Measurements from ENCODE around the gene KAT2B. TPM values are rescaled to one million over a fixed set of nuclear protein-coding genes. Genes with fewer than 3 reads are reported as not detected.
"Not testable (repeated sequence)": the region's sequence is repeated elsewhere in the genome, so short reads cannot be mapped to it uniquely, and the experiment has no call there.

Gene KAT2B
- total RNA-seq, 2 experiments from 2014 or later, result 112 to 120 TPM

GRCh38 chr3:20027136-20027535, 13.1 kb upstream of the KAT2B start:
- Mint-ChIP-seq H3K4me3 (no peak overlapping the region), H3K4me1 (ENCODE audit: low read depth) (peaks cover 8% of the 10 kb centered on the region), H3K9me3 (ENCODE audit: insufficient read depth) (no peaks in the 10 kb centered on the region), H3K36me3 (ENCODE audit: low read depth) (no peaks in the 10 kb centered on the region), H3K27me3 (ENCODE audit: low read depth) (no peaks in the 10 kb centered on the region), H3K27ac (no peak overlapping the region)
- CTCF ChIA-PET, result no interaction called here
- no peak for DNase-seq
- POLR2A ChIA-PET, result no interaction called here
- no peak for ATAC-seq

DNA sequence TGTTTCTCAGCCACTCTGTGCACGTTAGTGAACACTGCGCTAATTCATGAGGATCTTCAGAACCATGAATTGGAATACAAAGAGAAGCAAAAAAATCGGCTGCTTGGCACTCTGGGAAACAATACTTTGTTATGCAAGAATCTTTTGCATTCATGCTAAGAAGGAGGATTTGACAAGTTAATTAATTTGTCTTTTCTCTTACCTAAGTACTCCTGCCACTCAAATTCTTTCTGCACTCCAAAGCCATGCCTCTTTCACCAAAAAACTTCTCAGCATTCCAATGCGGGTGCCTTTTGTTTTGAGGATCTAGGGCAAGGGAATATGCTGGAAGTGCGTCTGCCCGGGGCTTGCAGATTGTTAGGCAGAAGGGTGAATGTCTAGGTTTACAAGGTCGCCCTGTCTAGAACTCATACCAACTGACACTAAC, 11.3 kb upstream of the KAT2B start:
- no peaks in the 10 kb centered on the region for H3K36me3 Mint-ChIP-seq (ENCODE audit: low read depth)
- peaks cover 8% of the 10 kb centered on the region for H3K4me1 Mint-ChIP-seq (ENCODE audit: low read depth)
- DNase-seq (no peak), ATAC-seq (no peak)
- no peak overlapping the region for H3K4me3 Mint-ChIP-seq
- H3K27me3 Mint-ChIP-seq (ENCODE audit: low read depth), result no peaks in the 10 kb centered on the region
- POLR2A ChIA-PET, result interaction anchor here (0.6 kb wide), 1 partner anchor 106 kb away, joined by 4 read pairs; no protein-coding TSS in a partner anchor
- CTCF ChIA-PET, result no interaction called here
- no peak overlapping the region for H3K27ac Mint-ChIP-seq
- no peaks in the 10 kb centered on the region for H3K9me3 Mint-ChIP-seq (ENCODE audit: insufficient read depth)

GRCh38 chr3:20031939-20032338, 8.3 kb upstream of the KAT2B start:
- peaks cover 14% of the 10 kb centered on the region for H3K4me1 Mint-ChIP-seq (ENCODE audit: low read depth)
- POLR2A ChIA-PET; H3K9me3 Mint-ChIP-seq (ENCODE audit: insufficient read depth); CTCF ChIA-PET; H3K4me3 Mint-ChIP-seq; ATAC-seq; H3K27me3 Mint-ChIP-seq (ENCODE audit: low read depth); DNase-seq; H3K36me3 Mint-ChIP-seq (ENCODE audit: low read depth); H3K27ac Mint-ChIP-seq: not testable (repeated sequence)

GRCh38 chr3:20035019-20035418, 5.2 kb upstream of the KAT2B start:
- H3K4me1 Mint-ChIP-seq (ENCODE audit: low read depth), result peaks cover 28% of the 10 kb centered on the region
- no peaks in the 10 kb centered on the region for H3K27me3 Mint-ChIP-seq (ENCODE audit: low read depth)
- no peaks in the 10 kb centered on the region for H3K36me3 Mint-ChIP-seq (ENCODE audit: low read depth)
- H3K27ac Mint-ChIP-seq, result no peak overlapping the region
- H3K4me3 Mint-ChIP-seq, result no peak overlapping the region
- ATAC-seq, result no peak
- ChIA-PET POLR2A (no interaction called here), CTCF (no interaction called here)
- no peaks in the 10 kb centered on the region for H3K9me3 Mint-ChIP-seq (ENCODE audit: insufficient read depth)
- DNase-seq, result no peak

DNA sequence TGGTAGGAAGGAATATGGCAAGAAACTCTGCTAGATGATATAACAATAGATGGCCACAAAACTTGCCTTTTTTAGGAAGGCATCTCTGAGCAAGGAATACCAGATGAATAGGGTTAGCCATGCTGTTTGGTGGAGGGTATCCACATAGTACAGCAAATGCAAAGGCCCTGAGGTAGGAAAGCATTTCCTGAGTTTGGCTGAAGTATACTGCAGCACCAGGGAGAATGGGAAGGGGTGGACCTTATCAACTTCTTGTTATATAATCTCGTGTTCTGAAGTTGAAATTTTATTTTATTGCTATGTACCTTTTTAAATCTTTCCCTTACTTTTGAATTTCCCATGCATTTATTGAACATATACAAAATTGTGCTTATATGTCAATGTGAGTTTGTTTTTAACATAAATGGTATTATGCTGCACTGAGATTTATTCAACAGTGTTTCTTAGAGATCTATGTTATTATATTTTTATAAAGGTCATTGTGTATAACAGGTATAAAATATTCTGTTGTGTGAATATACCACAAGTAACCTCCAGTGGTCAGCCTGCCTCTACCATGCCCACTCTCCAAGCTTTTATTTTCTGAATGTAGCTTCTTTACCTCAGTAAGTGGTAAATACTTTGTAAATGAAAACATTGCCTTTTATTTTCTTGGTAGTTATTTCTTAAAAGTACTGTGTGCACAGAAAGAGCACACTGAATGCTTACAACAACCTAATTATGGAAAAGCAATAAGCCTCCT, 2.8 kb upstream of the KAT2B start:
- Mint-ChIP-seq H3K27me3 (ENCODE audit: low read depth) (no peaks in the 10 kb centered on the region), H3K4me1 (ENCODE audit: low read depth) (peaks cover 37% of the 10 kb centered on the region), H3K36me3 (ENCODE audit: low read depth) (peaks cover 13% of the 10 kb centered on the region), H3K27ac (peak overlapping the region; percentile 92), H3K4me3 (peak overlapping the region; percentile 85), H3K9me3 (ENCODE audit: insufficient read depth) (no peaks in the 10 kb centered on the region)
- ChIA-PET CTCF (no interaction called here), POLR2A (no interaction called here)
- no peak for ATAC-seq
- no peak for DNase-seq

DNA sequence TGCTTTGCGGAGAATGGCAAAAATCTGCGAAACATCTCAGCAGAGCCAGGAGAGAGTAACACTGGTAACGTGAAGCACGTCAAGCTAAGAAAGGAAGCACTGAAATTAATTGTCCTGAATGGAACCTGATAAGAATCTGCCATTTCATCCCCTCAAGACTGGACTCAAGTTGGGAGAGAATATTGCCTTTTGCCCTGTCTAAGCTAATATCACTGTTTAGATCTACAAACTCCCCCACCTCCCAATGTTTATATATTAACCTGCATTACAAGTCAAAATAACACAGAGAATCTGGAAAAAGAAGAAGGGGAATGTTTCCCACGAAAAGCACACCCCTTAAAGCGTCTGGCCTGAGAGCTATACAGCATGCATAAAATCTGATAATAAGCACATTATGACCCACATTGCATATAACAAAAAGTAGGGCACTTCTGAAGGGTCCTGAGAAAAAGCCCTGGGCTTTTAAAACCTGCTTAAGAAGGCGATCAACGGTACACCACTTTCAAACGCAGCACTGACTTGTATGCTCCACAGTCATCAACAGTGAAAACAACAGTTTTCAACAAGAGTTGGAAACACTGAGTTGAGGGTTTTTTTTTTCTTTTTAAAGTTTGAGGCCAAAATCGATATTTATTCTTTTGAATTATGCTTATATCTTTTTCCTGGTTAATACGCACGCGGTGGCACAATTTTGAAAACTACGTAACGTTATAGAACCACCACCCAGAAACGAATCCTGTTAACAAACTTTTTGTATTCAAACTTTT, 1.4 kb upstream of the KAT2B start:
- CTCF ChIA-PET, result interaction anchor here (0.6 kb wide), 1 partner anchor 236 kb away, joined by 3 read pairs; no protein-coding TSS in a partner anchor

DNA sequence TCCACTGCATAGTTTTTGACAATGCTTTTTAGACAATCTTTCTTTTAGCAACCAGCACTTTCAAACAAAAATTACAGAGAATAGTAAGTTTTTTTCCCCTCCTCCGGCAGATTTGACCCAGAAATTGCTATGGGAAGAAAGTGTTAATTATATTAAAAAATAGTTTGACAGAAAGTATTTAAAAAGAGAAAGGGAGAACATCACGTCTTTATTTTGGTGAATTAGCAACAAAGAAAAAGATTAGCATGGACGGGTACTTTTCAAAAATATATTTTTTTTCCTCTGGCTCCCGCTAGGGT, 831 bp upstream of the KAT2B start:
- ChIA-PET CTCF (no interaction called here), POLR2A (interaction anchor here (1.3 to 5.8 kb wide), 3 partner anchors 68 to 146 kb away, joined by 4 to 48 read pairs (median 17); partner anchors contain the start of gene SGO1)
- Mint-ChIP-seq H3K27ac (peak overlapping the region; percentile 92), H3K36me3 (ENCODE audit: low read depth) (peaks cover 29% of the 10 kb centered on the region), H3K27me3 (ENCODE audit: low read depth) (no peaks in the 10 kb centered on the region), H3K4me3 (peak overlapping the region; percentile 85), H3K9me3 (ENCODE audit: insufficient read depth) (no peaks in the 10 kb centered on the region), H3K4me1 (ENCODE audit: low read depth) (peaks cover 54% of the 10 kb centered on the region)
- no peak for ATAC-seq
- DNase-seq, result no peak

More for the DNA sequence above, 1.4 kb upstream of the KAT2B start:
- Mint-ChIP-seq H3K36me3 (ENCODE audit: low read depth) (peaks cover 27% of the 10 kb centered on the region), H3K27me3 (ENCODE audit: low read depth) (no peaks in the 10 kb centered on the region), H3K9me3 (ENCODE audit: insufficient read depth) (no peaks in the 10 kb centered on the region), H3K4me3 (peak overlapping the region; percentile 85), H3K27ac (peak overlapping the region; percentile 92), H3K4me1 (ENCODE audit: low read depth) (peaks cover 51% of the 10 kb centered on the region)
- POLR2A ChIA-PET, result interaction anchor here (0.6 to 1.3 kb wide), 4 partner anchors 16 to 147 kb away, joined by 3 to 4 read pairs (median 3); partner anchors contain the start of gene SGO1
- ATAC-seq (no peak), DNase-seq (no peak)

DNA sequence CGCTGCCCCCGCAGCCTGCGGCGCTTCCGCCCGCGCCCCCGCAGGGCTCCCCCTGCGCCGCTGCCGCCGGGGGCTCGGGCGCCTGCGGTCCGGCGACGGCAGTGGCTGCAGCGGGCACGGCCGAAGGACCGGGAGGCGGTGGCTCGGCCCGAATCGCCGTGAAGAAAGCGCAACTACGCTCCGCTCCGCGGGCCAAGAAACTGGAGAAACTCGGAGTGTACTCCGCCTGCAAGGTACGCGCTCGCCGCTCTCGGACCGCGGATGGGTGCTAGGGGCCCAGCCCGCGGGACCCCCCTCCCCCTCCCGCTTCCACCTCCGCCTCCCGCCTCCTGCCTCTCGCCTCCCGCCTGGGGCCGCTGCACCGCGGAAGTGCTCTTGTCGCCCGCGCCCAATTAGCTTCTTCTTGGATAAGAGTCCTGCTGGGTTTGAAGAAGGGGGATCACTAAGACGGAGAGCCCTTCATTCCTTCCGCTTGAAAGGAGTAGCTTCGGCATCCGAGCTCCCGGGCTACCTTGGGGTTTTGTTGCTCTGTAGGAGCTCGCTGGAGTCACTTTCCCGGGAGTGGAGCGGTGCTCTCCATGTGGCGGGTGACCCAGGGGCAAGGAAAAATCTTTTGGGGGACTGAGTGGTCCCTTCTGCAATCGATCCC, 426 bp downstream of the KAT2B start:
- Mint-ChIP-seq H3K4me1 (ENCODE audit: low read depth) (peaks cover 56% of the 10 kb centered on the region), H3K27ac (peak overlapping the region; percentile 95)

DNA sequence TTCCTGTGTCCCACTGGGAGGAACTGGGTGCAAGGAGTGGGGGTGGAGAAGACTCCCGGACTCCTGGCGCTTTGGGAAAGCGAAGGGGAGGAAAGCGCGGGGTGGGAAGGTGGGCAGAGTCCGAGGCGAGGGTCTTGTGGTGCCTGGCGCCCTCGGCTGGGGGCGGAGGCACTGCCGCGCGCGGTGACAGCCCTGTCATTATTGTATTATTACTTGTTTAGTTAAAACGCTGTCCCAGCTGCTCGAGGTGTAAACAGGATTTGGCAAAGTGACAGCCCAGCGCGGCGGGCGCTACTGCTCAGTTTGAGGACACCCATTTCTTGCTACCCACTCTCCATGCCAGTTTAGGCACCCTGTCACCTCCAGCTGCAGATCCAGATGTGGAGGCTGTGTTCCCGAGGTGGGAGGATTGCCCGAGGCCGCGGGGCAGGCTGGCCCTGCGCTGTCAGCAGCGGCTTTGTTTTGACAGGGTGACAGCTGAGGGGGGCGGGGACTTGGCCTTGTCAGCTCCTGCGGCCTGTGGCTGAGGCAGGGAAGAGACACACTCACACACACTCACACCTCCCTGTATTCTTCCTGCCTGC, 1.0 kb downstream of the KAT2B start:
- peak overlapping the region; percentile 95 for H3K27ac Mint-ChIP-seq
- ATAC-seq, result peak; percentile 39
- POLR2A ChIA-PET, result interaction anchor here (0.6 to 5.8 kb wide), 13 partner anchors 11 to 147 kb away, joined by 3 to 48 read pairs (median 4); partner anchors contain the start of genes RAB5A and SGO1

More for the DNA sequence above, 426 bp downstream of the KAT2B start:
- Mint-ChIP-seq H3K36me3 (ENCODE audit: low read depth) (peaks cover 37% of the 10 kb centered on the region), H3K9me3 (ENCODE audit: insufficient read depth) (no peaks in the 10 kb centered on the region), H3K27me3 (ENCODE audit: low read depth) (no peaks in the 10 kb centered on the region), H3K4me3 (peak overlapping the region; percentile 97)
- peak; percentile 82 for DNase-seq
- ChIA-PET POLR2A (interaction anchor here (0.6 to 5.8 kb wide), 11 partner anchors 11 to 148 kb away, joined by 3 to 48 read pairs (median 4); partner anchors contain the start of gene SGO1), CTCF (interaction anchor here (0.7 to 2.2 kb wide), 12 partner anchors 28 to 165 kb away, joined by 3 to 14 read pairs (median 3); no protein-coding TSS in a partner anchor)
- peak; percentile 31 for ATAC-seq

DNA sequence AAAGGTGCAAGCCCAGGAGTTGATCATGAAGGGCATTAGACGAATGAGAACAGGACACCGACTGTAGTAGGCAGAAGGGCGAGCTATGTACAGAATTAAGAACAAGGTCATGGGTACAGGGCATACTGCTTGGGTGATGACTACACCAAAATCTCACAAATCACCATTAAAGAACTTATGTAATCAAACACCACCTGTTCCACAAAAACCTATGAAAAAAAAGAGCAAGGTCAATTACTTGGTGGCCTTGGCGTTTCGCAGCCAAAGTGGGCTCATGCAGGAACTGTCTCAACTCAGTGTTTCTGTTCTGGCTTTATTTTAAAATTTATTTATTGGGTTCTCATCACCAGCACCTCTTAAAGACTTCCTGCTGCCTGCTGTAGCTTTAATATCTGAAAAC, 2.1 kb downstream of the KAT2B start:
- peaks cover 68% of the 10 kb centered on the region for H3K4me1 Mint-ChIP-seq (ENCODE audit: low read depth)
- no peak for ATAC-seq
- DNase-seq, result no peak
- CTCF ChIA-PET, result interaction anchor here (1.3 to 2.2 kb wide), 6 partner anchors 62 to 156 kb away, joined by 3 to 14 read pairs (median 4); no protein-coding TSS in a partner anchor
- peak overlapping the region; percentile 95 for H3K27ac Mint-ChIP-seq
- H3K9me3 Mint-ChIP-seq (ENCODE audit: insufficient read depth), result no peaks in the 10 kb centered on the region
- H3K27me3 Mint-ChIP-seq (ENCODE audit: low read depth), result no peaks in the 10 kb centered on the region
- peaks cover 48% of the 10 kb centered on the region for H3K36me3 Mint-ChIP-seq (ENCODE audit: low read depth)
- POLR2A ChIA-PET, result interaction anchor here (1.2 to 5.8 kb wide), 6 partner anchors 13 to 143 kb away, joined by 3 to 48 read pairs (median 10); partner anchors contain the start of genes RAB5A and SGO1
- peak overlapping the region; percentile 97 for H3K4me3 Mint-ChIP-seq

More for the DNA sequence above, 1.0 kb downstream of the KAT2B start:
- peak overlapping the region; percentile 97 for H3K4me3 Mint-ChIP-seq
- CTCF ChIA-PET, result interaction anchor here (0.7 to 2.2 kb wide), 10 partner anchors 28 to 165 kb away, joined by 3 to 14 read pairs (median 3); no protein-coding TSS in a partner anchor
- no peaks in the 10 kb centered on the region for H3K27me3 Mint-ChIP-seq (ENCODE audit: low read depth)
- H3K9me3 Mint-ChIP-seq (ENCODE audit: insufficient read depth), result no peaks in the 10 kb centered on the region
- H3K4me1 Mint-ChIP-seq (ENCODE audit: low read depth), result peaks cover 62% of the 10 kb centered on the region
- DNase-seq, result peak; percentile 85
- peaks cover 41% of the 10 kb centered on the region for H3K36me3 Mint-ChIP-seq (ENCODE audit: low read depth)

DNA sequence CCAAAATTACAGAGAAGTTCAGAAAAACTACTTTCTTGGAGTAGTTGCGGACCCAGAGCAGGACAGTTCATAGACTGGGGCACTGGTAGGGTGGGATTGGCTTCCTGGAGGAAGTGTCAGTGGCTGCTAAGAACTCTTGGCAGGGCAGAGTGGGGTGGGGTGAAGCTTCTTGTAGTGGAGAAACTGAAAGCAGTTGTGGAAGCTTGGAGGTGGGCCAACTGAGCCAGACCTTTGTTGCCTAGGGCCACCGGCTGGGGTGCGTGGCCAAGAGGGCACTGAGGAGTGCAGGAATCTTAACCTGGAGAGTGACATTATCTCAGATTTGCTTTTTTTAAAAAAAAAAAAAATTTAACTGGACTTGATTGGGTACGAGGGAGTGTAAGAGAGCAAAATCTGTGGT, 3.1 kb downstream of the KAT2B start:
- Mint-ChIP-seq H3K27ac (peak overlapping the region; percentile 89), H3K27me3 (ENCODE audit: low read depth) (no peaks in the 10 kb centered on the region), H3K4me1 (ENCODE audit: low read depth) (peaks cover 69% of the 10 kb centered on the region), H3K36me3 (ENCODE audit: low read depth) (peaks cover 57% of the 10 kb centered on the region), H3K4me3 (peak overlapping the region; percentile 97), H3K9me3 (ENCODE audit: insufficient read depth) (no peaks in the 10 kb centered on the region)
- DNase-seq, result peak; percentile 70
- ChIA-PET POLR2A (interaction anchor here (5.8 kb wide), 1 partner anchor 142 kb away, joined by 48 read pairs; the partner anchor contains the start of gene SGO1), CTCF (interaction anchor here (1.5 to 2.1 kb wide), 3 partner anchors 10 to 143 kb away, joined by 4 to 8 read pairs (median 4); partner anchors contain the start of gene SGO1)
- peak; percentile 27 for ATAC-seq
